Measurements from ENCODE around the gene MYOCD.

- TF ChIP-seq POLR2A (IDR thresholded peaks at IDR 0.05; ENCODE audit: borderline replicate concordance, extremely low read depth, insufficient read depth, insufficient read length): no peak
- TF ChIP-seq CTCF (IDR thresholded peaks at IDR 0.05 in 2 of 3, conservative IDR thresholded peaks at IDR 0.05 in 1 of 3; ENCODE audit: borderline replicate concordance in 1 of 3, insufficient read depth in 1 of 3, low read depth in 2 of 3, low read length in 2 of 3): no peak
- no peak for TF ChIP-seq POLR2AphosphoS5 (IDR thresholded peaks at IDR 0.05; ENCODE audit: low read depth, low read length)
- TF ChIP-seq EZH2phosphoT487 (IDR thresholded peaks at IDR 0.05; ENCODE audit: borderline replicate concordance): no peak
- no peak for TF ChIP-seq EZH2 (IDR thresholded peaks at IDR 0.05)
- no peak for TF ChIP-seq ELF1 (IDR thresholded peaks at IDR 0.05; ENCODE audit: borderline replicate concordance, low read depth)
- no peak for TF ChIP-seq RAD21 (IDR thresholded peaks at IDR 0.05; ENCODE audit: low read depth)
- no peak for TF ChIP-seq ATF3 (IDR thresholded peaks at IDR 0.05)
- no peak for TF ChIP-seq SP1 (IDR thresholded peaks at IDR 0.05; ENCODE audit: low read depth)
- TF ChIP-seq, protein P1, sequence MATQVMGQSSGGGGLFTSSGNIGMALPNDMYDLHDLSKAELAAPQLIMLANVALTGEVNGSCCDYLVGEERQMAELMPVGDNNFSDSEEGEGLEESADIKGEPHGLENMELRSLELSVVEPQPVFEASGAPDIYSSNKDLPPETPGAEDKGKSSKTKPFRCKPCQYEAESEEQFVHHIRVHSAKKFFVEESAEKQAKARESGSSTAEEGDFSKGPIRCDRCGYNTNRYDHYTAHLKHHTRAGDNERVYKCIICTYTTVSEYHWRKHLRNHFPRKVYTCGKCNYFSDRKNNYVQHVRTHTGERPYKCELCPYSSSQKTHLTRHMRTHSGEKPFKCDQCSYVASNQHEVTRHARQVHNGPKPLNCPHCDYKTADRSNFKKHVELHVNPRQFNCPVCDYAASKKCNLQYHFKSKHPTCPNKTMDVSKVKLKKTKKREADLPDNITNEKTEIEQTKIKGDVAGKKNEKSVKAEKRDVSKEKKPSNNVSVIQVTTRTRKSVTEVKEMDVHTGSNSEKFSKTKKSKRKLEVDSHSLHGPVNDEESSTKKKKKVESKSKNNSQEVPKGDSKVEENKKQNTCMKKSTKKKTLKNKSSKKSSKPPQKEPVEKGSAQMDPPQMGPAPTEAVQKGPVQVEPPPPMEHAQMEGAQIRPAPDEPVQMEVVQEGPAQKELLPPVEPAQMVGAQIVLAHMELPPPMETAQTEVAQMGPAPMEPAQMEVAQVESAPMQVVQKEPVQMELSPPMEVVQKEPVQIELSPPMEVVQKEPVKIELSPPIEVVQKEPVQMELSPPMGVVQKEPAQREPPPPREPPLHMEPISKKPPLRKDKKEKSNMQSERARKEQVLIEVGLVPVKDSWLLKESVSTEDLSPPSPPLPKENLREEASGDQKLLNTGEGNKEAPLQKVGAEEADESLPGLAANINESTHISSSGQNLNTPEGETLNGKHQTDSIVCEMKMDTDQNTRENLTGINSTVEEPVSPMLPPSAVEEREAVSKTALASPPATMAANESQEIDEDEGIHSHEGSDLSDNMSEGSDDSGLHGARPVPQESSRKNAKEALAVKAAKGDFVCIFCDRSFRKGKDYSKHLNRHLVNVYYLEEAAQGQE (IDR thresholded peaks at IDR 0.05; ENCODE audit: low read depth): no peak
- no peak for TF ChIP-seq TCF7L2 (IDR thresholded peaks at IDR 0.05; ENCODE audit: borderline replicate concordance, extremely low read depth, insufficient read depth, insufficient read length)
- no peak for TF ChIP-seq YY1 (IDR thresholded peaks at IDR 0.05; ENCODE audit: extremely low read depth, insufficient replicate concordance, low read depth, low read length)
- no peak for TF ChIP-seq JUND (IDR thresholded peaks at IDR 0.05)
- TF ChIP-seq ZNF274 (IDR thresholded peaks at IDR 0.05; ENCODE audit: low read depth, low read length): no peak
Measured at GRCh38 chr17:12727076-12727760, 61.5 kb downstream of the MYOCD start.
